Heart left ventricle (tissue), 13 donors: ENCODE data around the gene RUFY3.
A peak's percentile ranks its signal among the peaks of the same experiment; 100 is the strongest.

Experiments
- POLR2A ChIP-seq, 2 donors: fragments of 450-650 bp; IDR thresholded peaks; one replicate each; pipeline ENCODE4 v1.6.1; 2017; ENCODE audit warnings: antibody characterized with exemption in 2 of 2, mild to moderate bottlenecking in 2 of 2, moderate library complexity in 2 of 2
- TF ChIP-seq, protein P1 (sequence below), 12 donors: fragments of 200-600 bp; sonication (generic) in 4 of 12; IDR thresholded peaks; one replicate each; pipeline versions ENCODE4 v1.5.0 to v1.8.0; 2018 to 2022; ENCODE audit warnings: antibody characterized with exemption in 12 of 12, mild to moderate bottlenecking in 5 of 12
- donor health status: ischemic (EF 13 %, LVEDD 7.1; RV severe dilation, severe dysfunction).
- donor health status: DM: no; HTN: yes; CAD: no.
- donor health status: DM: no; HTN: no; CAD: no.
- donor health status: ischemic (EF 25% LVEDD 6.9; RV normal size, moderate dysfunction).
- donor health status: ischemic (EF 25% LVEDD 5.7; RV mildly dilated, moderate dysfunction).
- donor health status: ischemic (EF 35%, LVEDD 5.7; RV mildly dilated, moderate dysfunction).
- donor health status: nonischemic (EF 11% LVEDD 7.7; RV severe dilation, severe dysfunction).
- donor health status: DM: yes; HTN: yes; CAD: no.
- donor health status: PGD.
- donor health status: ischemic (EF 29% LVEDD 5.4; RV normal size, mild dysfunction).
- donor health status: nonischemic (EF 23%, LVEDD 6.1; RV moderate dilation, normal function).

DNA sequence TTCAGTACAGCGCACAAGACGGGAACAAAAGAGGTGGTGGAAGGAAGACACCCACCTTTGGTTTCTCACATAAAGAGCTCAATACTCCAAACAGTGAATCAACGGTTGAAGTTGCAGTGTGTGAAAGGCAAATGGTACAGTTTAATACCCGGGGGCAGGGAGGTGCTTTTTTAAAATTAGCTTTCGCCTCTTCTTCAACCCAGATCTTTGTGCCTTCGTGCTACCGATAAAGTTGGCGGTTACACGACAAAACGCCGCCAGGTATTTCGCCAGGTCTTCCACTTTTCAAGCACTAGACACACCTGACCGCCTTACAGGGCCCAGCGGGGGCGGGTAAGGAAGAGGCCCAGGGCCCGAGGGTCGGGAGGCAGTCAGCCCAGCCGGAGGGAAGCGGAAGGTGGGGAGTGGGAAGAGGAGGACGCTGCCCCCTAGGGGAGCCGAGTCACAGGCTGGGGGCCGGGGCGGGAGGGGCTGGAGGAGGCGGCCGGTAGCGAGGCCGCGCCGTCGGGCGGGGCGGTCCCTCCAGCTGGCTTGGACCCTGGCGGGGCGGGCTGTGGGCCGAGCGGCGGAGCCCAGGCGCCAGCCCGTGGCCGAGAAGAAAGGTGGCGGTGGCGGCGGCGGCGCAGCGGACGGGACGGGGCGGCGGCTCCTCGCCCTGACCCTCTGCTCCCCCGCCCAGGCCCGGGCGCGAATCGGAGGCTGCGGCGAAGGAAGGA, 17.4 kb upstream of the RUFY3 start:
- TF ChIP-seq, protein P1, sequence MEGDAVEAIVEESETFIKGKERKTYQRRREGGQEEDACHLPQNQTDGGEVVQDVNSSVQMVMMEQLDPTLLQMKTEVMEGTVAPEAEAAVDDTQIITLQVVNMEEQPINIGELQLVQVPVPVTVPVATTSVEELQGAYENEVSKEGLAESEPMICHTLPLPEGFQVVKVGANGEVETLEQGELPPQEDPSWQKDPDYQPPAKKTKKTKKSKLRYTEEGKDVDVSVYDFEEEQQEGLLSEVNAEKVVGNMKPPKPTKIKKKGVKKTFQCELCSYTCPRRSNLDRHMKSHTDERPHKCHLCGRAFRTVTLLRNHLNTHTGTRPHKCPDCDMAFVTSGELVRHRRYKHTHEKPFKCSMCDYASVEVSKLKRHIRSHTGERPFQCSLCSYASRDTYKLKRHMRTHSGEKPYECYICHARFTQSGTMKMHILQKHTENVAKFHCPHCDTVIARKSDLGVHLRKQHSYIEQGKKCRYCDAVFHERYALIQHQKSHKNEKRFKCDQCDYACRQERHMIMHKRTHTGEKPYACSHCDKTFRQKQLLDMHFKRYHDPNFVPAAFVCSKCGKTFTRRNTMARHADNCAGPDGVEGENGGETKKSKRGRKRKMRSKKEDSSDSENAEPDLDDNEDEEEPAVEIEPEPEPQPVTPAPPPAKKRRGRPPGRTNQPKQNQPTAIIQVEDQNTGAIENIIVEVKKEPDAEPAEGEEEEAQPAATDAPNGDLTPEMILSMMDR (IDR thresholded peaks at IDR 0.05) = peak in 8 of 12 donors; percentile 14 to 55 (median 42)
- TF ChIP-seq POLR2A (IDR thresholded peaks at IDR 0.05) = peak in 1 of 2 donors; percentile 51
